ENCODE measurements around the gene ACP5.

Gene ACP5

GRCh38 chr19:11617180-11618062, 40.0 kb upstream of the ACP5 start (continued):
- no peak for TF ChIP-seq BCL6B (tag by site-specific recombination; IDR thresholded peaks at IDR 0.05)
- no peak for TF ChIP-seq ZNF157 (tag by site-specific recombination; IDR thresholded peaks at IDR 0.05)
- TF ChIP-seq ZNF184 (tag by site-specific recombination; IDR thresholded peaks at IDR 0.05) = no peak

- ChIA-PET CTCF (no interaction called here), POLR2A (interaction anchor here (0.6 kb wide), 1 partner anchor 189 kb away, joined by 3 read pairs; no protein-coding TSS in a partner anchor)
- no peaks in the 10 kb centered on the region for H3K4me1 ChIP-seq (ENCODE audit: control insufficient read depth, insufficient read depth, low read length)
- peaks cover 17 to 37% of the 10 kb centered on the region in 2 experiments; a peak in 2 of 3 replicates for H3K36me3 ChIP-seq (ENCODE audit: control insufficient read depth in 2 of 2, insufficient read depth in 1 of 2, low read length in 2 of 2)
- TF ChIP-seq SCRT1 (tag by site-specific recombination; IDR thresholded peaks at IDR 0.05; ENCODE audit: borderline replicate concordance) (no peak), ZNF280C (tag by site-specific recombination; IDR thresholded peaks at IDR 0.05) (no peak), ZNF501 (tag by site-specific recombination; IDR thresholded peaks at IDR 0.05) (no peak), ZBTB7A (tag by site-specific recombination; IDR thresholded peaks at IDR 0.05; ENCODE audit: low read depth) (no peak), ZNF621 (tag by site-specific recombination; IDR thresholded peaks at IDR 0.05) (no peak), ZNF19 (tag by site-specific recombination; IDR thresholded peaks at IDR 0.05; ENCODE audit: low read depth) (no peak), SALL2 (tag by site-specific recombination; IDR thresholded peaks at IDR 0.05; ENCODE audit: borderline replicate concordance) (no peak), ZNF155 (tag by site-specific recombination; IDR thresholded peaks at IDR 0.05) (no peak), ZNF596 (tag by site-specific recombination; IDR thresholded peaks at IDR 0.05) (no peak), ZNF138 (tag by site-specific recombination; IDR thresholded peaks at IDR 0.05; ENCODE audit: borderline replicate concordance) (no peak), ZBTB21 (tag by site-specific recombination; IDR thresholded peaks at IDR 0.05) (no peak), SP2 (tag by site-specific recombination; IDR thresholded peaks at IDR 0.05) (no peak), HIC1 (tag by site-specific recombination; IDR thresholded peaks at IDR 0.05) (no peak), YY1 (tag by site-specific recombination; IDR thresholded peaks at IDR 0.05) (no peak), ZNF629 (tag by site-specific recombination; IDR thresholded peaks at IDR 0.05) (no peak), WT1 (tag by site-specific recombination; IDR thresholded peaks at IDR 0.05) (no peak), ZNF239 (tag by site-specific recombination; IDR thresholded peaks at IDR 0.05) (no peak), ZNF677 (tag by site-specific recombination; IDR thresholded peaks at IDR 0.05) (no peak), IKZF3 (tag by site-specific recombination; IDR thresholded peaks at IDR 0.05) (no peak), INSM2 (tag by site-specific recombination; IDR thresholded peaks at IDR 0.05) (no peak)
- H3K9me3 ChIP-seq (ENCODE audit: control insufficient read depth, insufficient read depth, low read depth, low read length) = peaks cover 2% of the 10 kb centered on the region
- H3K4me3 ChIP-seq (ENCODE audit: low read depth, low read length) = no peak overlapping the region
- H3K27ac ChIP-seq (ENCODE audit: extremely low read depth, low read depth, low read length) = no peak overlapping the region
Measured at GRCh38 chr19:11612816-11613511, 35.5 kb upstream of the ACP5 start.
